Loucy (cell line): ENCODE results near the gene ADH1A.

Experiments used
- H2AFZ ChIP-seq: fragments of 200-600 bp; sonication (generic); 2 replicates; pipeline ENCODE4 v1.6.0; 2016; ENCODE audit warnings: antibody characterized with exemption, mild to moderate bottlenecking, low read length, moderate library complexity
- H3F3A ChIP-seq: fragments of 200-600 bp; 2 replicates; pipeline ENCODE4 v1.6.0; 2016; ENCODE audit warnings: antibody characterized with exemption, low read depth, mild to moderate bottlenecking
- H3K27me3 ChIP-seq: fragments of 200-600 bp; sonication (generic); 2 replicates; pipeline ENCODE4 v1.6.1; 2014; ENCODE audit warnings: low read length, mild to moderate bottlenecking; ENCODE audit not compliant: insufficient read depth, poor library complexity, severe bottlenecking
- H3K36me3 ChIP-seq: fragments of 200-600 bp; sonication (generic); 2 replicates; pipeline ENCODE4 v1.6.1; 2016; ENCODE audit warnings: low read length; ENCODE audit not compliant: insufficient read depth
- H3K4me1 ChIP-seq: fragments of 200-600 bp; sonication (generic); 2 replicates; pipeline ENCODE4 v1.5.1; 2014; ENCODE audit warnings: low read length, mild to moderate bottlenecking; ENCODE audit not compliant: insufficient read depth, poor library complexity, severe bottlenecking
- H3K4me2 ChIP-seq: fragments of 200-600 bp; sonication (generic); 2 replicates; pipeline ENCODE4 v1.6.0; 2014; ENCODE audit warnings: antibody characterized with exemption, low read length, low read depth, mild to moderate bottlenecking; ENCODE audit not compliant: poor library complexity, severe bottlenecking
- H3K4me3 ChIP-seq: fragments of 200-600 bp; sonication (generic); 2 replicates; pipeline ENCODE4 v1.5.1; 2014; ENCODE audit warnings: low read length, mild to moderate bottlenecking, mixed read lengths; ENCODE audit not compliant: poor library complexity, severe bottlenecking
- H3K79me2 ChIP-seq: fragments of 200-600 bp; sonication (generic); 2 replicates; pipeline ENCODE4 v1.6.1; 2014; ENCODE audit warnings: low read length; ENCODE audit not compliant: insufficient read depth
- H3K9ac ChIP-seq: fragments of 200-600 bp; sonication (generic); 2 replicates; pipeline ENCODE4 v1.6.0; 2014; ENCODE audit warnings: mild to moderate bottlenecking, low read depth, low read length, moderate library complexity; ENCODE audit not compliant: poor library complexity, severe bottlenecking
- H3K9me2 ChIP-seq: fragments of 200-600 bp; sonication (generic); replicated peaks from 2 replicates; pipeline ENCODE4 v1.6.1; 2016; ENCODE audit warnings: low read depth, low read length, mixed read lengths
- H3K9me3 ChIP-seq: fragments of 200-600 bp; sonication (generic); 2 replicates; pipeline ENCODE4 v1.6.1; 2014; ENCODE audit warnings: mild to moderate bottlenecking, antibody characterized with exemption, low read length, low read depth; ENCODE audit not compliant: insufficient read depth
- H4K20me1 ChIP-seq: fragments of 200-600 bp; sonication (generic); 2 replicates; pipeline ENCODE4 v1.6.0; 2014; ENCODE audit warnings: antibody characterized with exemption, low read length, mild to moderate bottlenecking; ENCODE audit not compliant: insufficient read depth, poor library complexity, severe bottlenecking
- EZH2phosphoT487 ChIP-seq: fragments of 200-600 bp; IDR thresholded peaks from 2 replicates; pipeline ENCODE4 v1.6.1; 2018; ENCODE audit warnings: antibody characterized with exemption, mild to moderate bottlenecking, moderate library complexity, borderline replicate concordance
- TF ChIP-seq, protein P1 (sequence below): fragments of 200-600 bp; sonication (generic); conservative IDR thresholded peaks from 2 replicates; pipeline ENCODE4 v1.5.1; 2014; ENCODE audit warnings: mild to moderate bottlenecking, antibody characterized with exemption, low read length

ADH1A gene

GRCh38 chr4:99276417-99276816 is 14.4 kb downstream of the ADH1A start:
- Histone ChIP-seq H2AFZ (no peak overlapping the region), H3K9me2 (no peaks in the 10 kb centered on the region), H3K4me2 (no peak overlapping the region), H3K4me1 (no peaks in the 10 kb centered on the region), H3F3A (no peaks in the 10 kb centered on the region), H4K20me1 (no peaks in the 10 kb centered on the region), H3K9ac (no peak overlapping the region), H3K36me3 (no peaks in the 10 kb centered on the region), H3K9me3 (no peaks in the 10 kb centered on the region), H3K27me3 (no peaks in the 10 kb centered on the region), H3K79me2 (no peaks in the 10 kb centered on the region), H3K4me3 (no peak overlapping the region)
- TF ChIP-seq, protein P1, sequence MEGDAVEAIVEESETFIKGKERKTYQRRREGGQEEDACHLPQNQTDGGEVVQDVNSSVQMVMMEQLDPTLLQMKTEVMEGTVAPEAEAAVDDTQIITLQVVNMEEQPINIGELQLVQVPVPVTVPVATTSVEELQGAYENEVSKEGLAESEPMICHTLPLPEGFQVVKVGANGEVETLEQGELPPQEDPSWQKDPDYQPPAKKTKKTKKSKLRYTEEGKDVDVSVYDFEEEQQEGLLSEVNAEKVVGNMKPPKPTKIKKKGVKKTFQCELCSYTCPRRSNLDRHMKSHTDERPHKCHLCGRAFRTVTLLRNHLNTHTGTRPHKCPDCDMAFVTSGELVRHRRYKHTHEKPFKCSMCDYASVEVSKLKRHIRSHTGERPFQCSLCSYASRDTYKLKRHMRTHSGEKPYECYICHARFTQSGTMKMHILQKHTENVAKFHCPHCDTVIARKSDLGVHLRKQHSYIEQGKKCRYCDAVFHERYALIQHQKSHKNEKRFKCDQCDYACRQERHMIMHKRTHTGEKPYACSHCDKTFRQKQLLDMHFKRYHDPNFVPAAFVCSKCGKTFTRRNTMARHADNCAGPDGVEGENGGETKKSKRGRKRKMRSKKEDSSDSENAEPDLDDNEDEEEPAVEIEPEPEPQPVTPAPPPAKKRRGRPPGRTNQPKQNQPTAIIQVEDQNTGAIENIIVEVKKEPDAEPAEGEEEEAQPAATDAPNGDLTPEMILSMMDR, result no peak
- no peak for TF ChIP-seq EZH2phosphoT487

- H3K9me3 ChIP-seq, result no peaks in the 10 kb centered on the region
- H3K4me1 ChIP-seq, result no peaks in the 10 kb centered on the region
- H3K4me3 ChIP-seq, result no peak overlapping the region
- H3K27me3 ChIP-seq, result no peaks in the 10 kb centered on the region
- H3K79me2 ChIP-seq, result no peaks in the 10 kb centered on the region
- H3F3A ChIP-seq, result no peaks in the 10 kb centered on the region
- no peaks in the 10 kb centered on the region for H3K36me3 ChIP-seq
- no peak overlapping the region for H2AFZ ChIP-seq
- H3K4me2 ChIP-seq, result no peak overlapping the region
- TF ChIP-seq, protein P1, result no peak
- TF ChIP-seq EZH2phosphoT487, result no peak
- H4K20me1 ChIP-seq, result no peaks in the 10 kb centered on the region
- H3K9ac ChIP-seq, result no peak overlapping the region
- H3K9me2 ChIP-seq, result no peaks in the 10 kb centered on the region
Observed at GRCh38 chr4:99275885-99276284, 14.9 kb downstream of the ADH1A start.

DNA sequence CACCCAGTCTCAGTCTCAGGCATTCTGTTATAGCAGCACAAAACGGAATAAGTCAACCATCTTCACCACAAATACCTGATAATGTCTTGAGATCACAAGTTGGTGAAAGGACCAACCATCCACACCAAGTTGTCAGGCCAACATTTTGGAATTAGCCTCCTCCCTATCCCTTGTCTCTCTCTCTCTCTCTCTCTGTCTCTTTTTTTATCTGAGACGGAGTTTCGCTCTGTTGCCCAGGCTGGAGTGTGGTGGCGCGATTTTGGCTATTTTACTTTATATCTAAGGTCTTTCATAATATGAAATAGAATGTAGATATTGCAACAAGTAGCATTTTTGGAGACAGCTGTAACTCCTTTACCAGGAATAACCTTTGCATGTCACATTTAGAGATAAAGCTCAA is 15.7 kb downstream of the ADH1A start:
- H3K79me2 ChIP-seq, result no peaks in the 10 kb centered on the region
- no peak overlapping the region for H3K9ac ChIP-seq
- H2AFZ ChIP-seq, result no peak overlapping the region
- TF ChIP-seq, protein P1, result no peak
- no peak for TF ChIP-seq EZH2phosphoT487
- H3K27me3 ChIP-seq, result no peaks in the 10 kb centered on the region
- H3K4me2 ChIP-seq, result no peak overlapping the region
- H3F3A ChIP-seq, result no peaks in the 10 kb centered on the region
- H3K4me1 ChIP-seq, result no peaks in the 10 kb centered on the region
- H4K20me1 ChIP-seq, result no peaks in the 10 kb centered on the region
- H3K36me3 ChIP-seq, result no peaks in the 10 kb centered on the region
- H3K9me3 ChIP-seq, result no peaks in the 10 kb centered on the region
- H3K4me3 ChIP-seq, result no peak overlapping the region
- H3K9me2 ChIP-seq, result no peaks in the 10 kb centered on the region
